H1 (cell line): ENCODE results near the gene EYA2. TPM values are rescaled to one million over a fixed set of nuclear protein-coding genes. Genes with fewer than 3 reads are reported as not detected.
A peak's percentile ranks its signal among the peaks of the same experiment; 100 is the strongest.

Experiments used
- CTCF ChIA-PET: fragments of 300-600 bp; sonication (Branson Sonifier 250); formaldehyde crosslinking; loops from one replicate; lab custom pipeline; 2021; ENCODE audit not compliant: partially characterized antibody; lab: Charles Lee
- POLR2A ChIA-PET: fragments of 300-600 bp; sonication (Branson Sonifier 250); formaldehyde crosslinking; loops from one replicate; lab custom pipeline; 2021; ENCODE audit warnings: inconsistent platforms; ENCODE audit not compliant: partially characterized antibody; lab: Charles Lee
- DNase-seq, 2 experiments: peaks; one replicate each; pipeline versions ENCODE4 v3.0.0 to v3.0.0-alpha.2; 2010 to 2022; ENCODE audit warnings: low spot score in 2 of 2, low read depth in 1 of 2, mixed read lengths in 1 of 2
- FAIRE-seq: peaks from 2 replicates; lab custom pipeline; 2011; peaks lifted over from hg19 to GRCh38; lab: Jason Lieb, UNC
- H2AFZ ChIP-seq: 2 replicates; pipeline ENCODE4 v1.8.1; 2012; ENCODE audit warnings: low read length, inconsistent platforms
- H2AK5ac ChIP-seq: 2 replicates; pipeline ENCODE4 v1.6.1; 2013; ENCODE audit warnings: low read depth, low read length
- H2BK120ac ChIP-seq: replicated peaks from 2 replicates; pipeline ENCODE3; 2013; ENCODE audit warnings: low read depth, low read length, inconsistent platforms
- H2BK12ac ChIP-seq: 2 replicates; pipeline ENCODE4 v1.6.1; 2013; ENCODE audit warnings: low read depth, low read length
- H2BK15ac ChIP-seq: 2 replicates; pipeline ENCODE4 v1.6.1; 2013; ENCODE audit warnings: low read length
- H2BK20ac ChIP-seq: 2 replicates; pipeline ENCODE4 v1.6.1; 2013; ENCODE audit warnings: low read length
- H2BK5ac ChIP-seq: 2 replicates; pipeline ENCODE4 v1.6.1; 2013; ENCODE audit warnings: low read depth, low read length
- H3K14ac ChIP-seq: 2 replicates; pipeline ENCODE4 v1.6.1; 2013; ENCODE audit warnings: inconsistent platforms; ENCODE audit not compliant: insufficient read length
- H3K18ac ChIP-seq: 2 replicates; pipeline ENCODE4 v1.6.1; 2013; ENCODE audit warnings: low read length; ENCODE audit errors: extremely low read depth
- H3K23ac ChIP-seq: 2 replicates; pipeline ENCODE4 v1.6.1; 2013; ENCODE audit warnings: inconsistent platforms; ENCODE audit not compliant: insufficient read length
- H3K23me2 ChIP-seq: 2 replicates; pipeline ENCODE4 v1.6.1; 2013; ENCODE audit warnings: low read depth, low read length
- H3K27ac ChIP-seq: 2 replicates; pipeline ENCODE4 v1.6.1; 2011; ENCODE audit warnings: low read depth, low read length, inconsistent platforms
- H3K27me3 ChIP-seq, 4 experiments: replicated peaks in 1 of 4; 1 replicate in 1 of 4; 2 replicates in 3 of 4; pipeline versions ENCODE4 v1.6.1 to v1.8.1; 2011 to 2013; ENCODE audit warnings: low read length in 3 of 4, mild to moderate bottlenecking in 3 of 4, inconsistent platforms in 2 of 4, mixed read lengths in 2 of 4, moderate library complexity in 1 of 4; ENCODE audit not compliant: control insufficient read depth in 3 of 4, insufficient read depth in 3 of 4; ENCODE audit errors: extremely low read depth in 1 of 4
- H3K36me3 ChIP-seq, 4 experiments: 2 replicates each; pipeline versions ENCODE4 v1.6.1 to v1.8.1; 2011 to 2013; ENCODE audit warnings: mild to moderate bottlenecking in 4 of 4, low read length in 3 of 4, moderate library complexity in 2 of 4, control low read depth in 1 of 4, inconsistent platforms in 1 of 4; ENCODE audit not compliant: insufficient read depth in 4 of 4, control insufficient read depth in 2 of 4
- H3K4ac ChIP-seq: replicated peaks from 2 replicates; pipeline ENCODE3; 2013; ENCODE audit warnings: low read length, low read depth, mixed read lengths, inconsistent platforms; ENCODE audit not compliant: insufficient read length
- H3K4me1 ChIP-seq, 4 experiments: replicated peaks in 1 of 4; 1 replicate in 1 of 4; 2 replicates in 3 of 4; pipeline versions ENCODE4 v1.6.1 to v1.8.1; 2011 to 2013; ENCODE audit warnings: low read length in 3 of 4, inconsistent platforms in 2 of 4, mixed read lengths in 1 of 4; ENCODE audit not compliant: insufficient read depth in 4 of 4, control insufficient read depth in 3 of 4
- H3K4me2 ChIP-seq, 2 experiments: 2 replicates each; pipeline versions ENCODE4 v1.6.1 to v1.8.1; 2011 to 2013; ENCODE audit warnings: low read depth in 2 of 2, low read length in 2 of 2, control low read depth in 1 of 2, inconsistent platforms in 1 of 2, mild to moderate bottlenecking in 1 of 2; ENCODE audit not compliant: insufficient read depth in 1 of 2
- H3K4me3 ChIP-seq, 4 experiments: fragments of 200-600, 300-600 bp in 1 of 4; sonication (generic), shearing (Covaris generic), sonication (Bioruptor Twin) in 1 of 4; 2 replicates each; pipeline versions ENCODE4 v1.5.1 to v1.8.1; 2011 to 2016; ENCODE audit warnings: low read length in 4 of 4, low read depth in 3 of 4, control low read depth in 2 of 4, inconsistent platforms in 2 of 4, mild to moderate bottlenecking in 2 of 4, mixed read lengths in 1 of 4, moderate library complexity in 1 of 4; ENCODE audit not compliant: insufficient read depth in 2 of 4; ENCODE audit errors: extremely low read depth in 1 of 4
- H3K56ac ChIP-seq: replicated peaks from 2 replicates; pipeline ENCODE3; 2013; ENCODE audit warnings: low read depth, mild to moderate bottlenecking, mixed read lengths, low read length, inconsistent platforms; ENCODE audit not compliant: insufficient read length
- H3K79me1 ChIP-seq: 2 replicates; pipeline ENCODE4 v1.6.1; 2013; ENCODE audit warnings: low read depth, low read length, control low read depth
- H3K79me2 ChIP-seq, 2 experiments: 2 replicates each; pipeline versions ENCODE4 v1.6.1 to v1.8.1; 2012 to 2013; ENCODE audit warnings: low read length in 2 of 2, mild to moderate bottlenecking in 2 of 2, inconsistent platforms in 1 of 2; ENCODE audit not compliant: insufficient read depth in 2 of 2, control insufficient read depth in 1 of 2
- H3K9ac ChIP-seq, 4 experiments: replicated peaks in 1 of 4; 1 replicate in 1 of 4; 2 replicates in 3 of 4; pipeline versions ENCODE4 v1.6.1 to v1.8.1; 2011 to 2013; ENCODE audit warnings: low read depth in 3 of 4, low read length in 3 of 4, control low read depth in 2 of 4, mild to moderate bottlenecking in 2 of 4, moderate library complexity in 2 of 4, inconsistent platforms in 1 of 4; ENCODE audit errors: extremely low read depth in 1 of 4
- H3K9me3 ChIP-seq, 2 experiments: 2 replicates each; pipeline versions ENCODE4 v1.6.1 to v1.8.1; 2012 to 2013; ENCODE audit warnings: mild to moderate bottlenecking in 2 of 2, moderate library complexity in 2 of 2, control low read depth in 1 of 2, inconsistent platforms in 1 of 2, low read depth in 1 of 2, low read length in 1 of 2, mixed read lengths in 1 of 2; ENCODE audit not compliant: insufficient read depth in 2 of 2
- H4K20me1 ChIP-seq, 2 experiments: replicated peaks in 1 of 2; 2 replicates each; pipeline versions ENCODE3 to v1.8.1; 2011 to 2013; ENCODE audit warnings: inconsistent platforms in 2 of 2, low read length in 2 of 2, mild to moderate bottlenecking in 1 of 2; ENCODE audit not compliant: insufficient read depth in 2 of 2, control insufficient read depth in 1 of 2
- H4K5ac ChIP-seq: 2 replicates; pipeline ENCODE4 v1.6.1; 2013; ENCODE audit warnings: low read length, low read depth, mixed read lengths, inconsistent platforms; ENCODE audit not compliant: insufficient read length
- H4K8ac ChIP-seq: 2 replicates; pipeline ENCODE4 v1.8.0; 2013; ENCODE audit warnings: mild to moderate bottlenecking, moderate library complexity, low read length, inconsistent platforms; ENCODE audit not compliant: insufficient read depth; ENCODE audit errors: extremely low read depth
- H4K91ac ChIP-seq: replicated peaks from 2 replicates; pipeline ENCODE3; 2013; ENCODE audit warnings: low read length, mixed read lengths, inconsistent platforms; ENCODE audit not compliant: insufficient read length
- BACH1 ChIP-seq: IDR thresholded peaks from 2 replicates; pipeline ENCODE4 v1.6.1; 2012; ENCODE audit warnings: low read length, improper control_type of control experiment
- E2F6 ChIP-seq: IDR thresholded peaks from 2 replicates; pipeline ENCODE4 v1.6.1; 2012; ENCODE audit warnings: inconsistent platforms
- MAFK ChIP-seq: IDR thresholded peaks from 2 replicates; pipeline ENCODE4 v1.6.1; 2012; ENCODE audit warnings: low read depth, mild to moderate bottlenecking, improper control_type of control experiment, low read length
- MAX ChIP-seq: IDR thresholded peaks from 2 replicates; pipeline ENCODE4 v1.6.1; 2012; ENCODE audit warnings: inconsistent platforms
- WGBS, 2 experiments: shearing (Covaris generic) in 1 of 2; methylation state at CpG; one replicate each; pipeline versions ENCODE4 v1.1.6 to v1.1.7; 2013 to 2015; ENCODE audit warnings: low lambda C conversion rate in 2 of 2, mixed read lengths in 2 of 2, inconsistent platforms in 1 of 2, low coverage in 1 of 2, missing lambda C conversion rate in 1 of 2; ENCODE audit not compliant: insufficient replicate concordance in 2 of 2, insufficient coverage in 1 of 2, insufficient read length in 1 of 2; ENCODE audit errors: extremely low coverage in 1 of 2, missing lambda C conversion rate in 1 of 2; 5-methylcytosine and 5-hydroxymethylcytosine counted together
- polyA plus RNA-seq, 7 experiments: library from polyadenylated mRNA; depleted of rRNA in 3 of 7; stranded (reverse) in 5 of 7; unstranded in 2 of 7; fragments of >200 nt in 5 of 7; fragments of 200-250 nt in 2 of 7; gene quantifications; 1 replicate in 5 of 7; 2 replicates in 1 of 7; 4 replicates in 1 of 7; pipeline versions ENCODE4 v1.2.1 to v1.2.3, GENCODE V29; 2011 to 2013; ENCODE audit warnings: missing spikeins in 2 of 7, mixed read lengths in 2 of 7
- total RNA-seq: library from RNA; stranded (reverse); fragmentation: NEBNext Ultra II Directional; extraction: Animal tissue kit (Norgen Biotek cat#: 25700); gene quantifications from 2 replicates; pipeline ENCODE4 v1.2.1, GENCODE V29; 2021

The EYA2 gene
- total and polyA plus RNA-seq, 2 of the 8 experiments (the other 6 are each of a cell fraction or from before 2014, with no cell fraction given), result 1.6 to 1.7 TPM

DNA sequence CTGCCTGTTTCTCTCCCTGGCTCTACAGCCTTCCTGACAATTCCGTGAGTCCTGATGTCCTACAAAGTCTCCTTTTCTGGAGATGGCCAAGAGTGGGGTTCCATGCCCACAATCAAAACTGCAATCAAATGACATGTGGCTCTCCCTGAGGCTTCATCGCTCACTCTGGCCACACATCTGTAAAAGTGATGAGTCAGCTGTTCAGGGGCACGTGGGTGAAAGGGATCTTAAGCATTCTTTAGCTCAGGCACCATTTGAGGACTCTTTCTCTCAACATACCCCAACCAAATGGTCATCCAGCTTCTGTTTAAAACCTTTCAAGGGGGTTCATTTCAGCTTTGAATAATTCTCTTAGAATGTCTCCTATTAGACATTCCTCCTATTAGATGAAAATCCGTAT lies 42.3 kb upstream of the EYA2 start:
- H3K23me2 ChIP-seq, result no peaks in the 10 kb centered on the region
- TF ChIP-seq MAX (0 out of 2 replicates have a peak, but pooled peaks have one; percentile 30), BACH1 (peak; percentile 64), MAFK (peak; percentile 98), E2F6 (no peak)
- TF ChIP-seq, all 59 proteins: peak for 3
- FAIRE-seq (no peak), DNase-seq (no peak)
- ChIA-PET POLR2A (no interaction called here), CTCF (interaction anchor here (0.6 kb wide), 1 partner anchor 987 kb away, joined by 4 read pairs; no protein-coding TSS in a partner anchor)
- Histone ChIP-seq H3K79me1 (no peaks in the 10 kb centered on the region), H3K9ac (no peak overlapping the region), H3K23ac (no peak overlapping the region), H3K27me3 (no peaks in the 10 kb centered on the region), H3K27ac (no peak overlapping the region), H4K20me1 (no peaks in the 10 kb centered on the region), H4K5ac (no peak overlapping the region), H3K9me3 (no peaks in the 10 kb centered on the region), H4K8ac (no peak overlapping the region), H3K4me1 (no peaks in the 10 kb centered on the region), H3K4me2 (no peak overlapping the region), H2BK120ac (no peak overlapping the region), H4K91ac (no peak overlapping the region), H2BK5ac (no peak overlapping the region), H3K36me3 (no peaks in the 10 kb centered on the region), H3K14ac (no peak overlapping the region), H2AK5ac (no peak overlapping the region), H2AFZ (no peak overlapping the region), H2BK15ac (no peak overlapping the region), H2BK12ac (no peak overlapping the region), H3K79me2 (no peaks in the 10 kb centered on the region), H3K4me3 (no peak overlapping the region), H2BK20ac (no peak overlapping the region), H3K56ac (no peak overlapping the region), H3K4ac (no peak overlapping the region), H3K18ac (no peak overlapping the region)
- 89% methylated on average over 4 of the region's 4 CpGs; no CpG with 5 or more reads in 1 of the 2 experiments for WGBS, 2 experiments
